ENCODE data around the gene SLC2A9.

The SLC2A9 gene
- 1.8 to 3.2 (median 2.4) reads per million in 4 donors for total RNA-seq

- DNase-seq: no peak
These were observed at the start of gene SLC2A9 for GRCh38 chr4:10020871-10021652. TSS of gene SLC2A9 (minus strand) at chr4:10021497. CDS start at chr4:10021429, 68 bp downstream.

- no peak for DNase-seq
These were observed 47.9 kb upstream of the SLC2A9 start for GRCh38 chr4:10069075-10069642.

- no peak for DNase-seq
These were observed 45.7 kb upstream of the SLC2A9 start for GRCh38 chr4:10066670-10067651.

GRCh38 chr4:10066206-10066605 lies 44.9 kb upstream of the SLC2A9 start:
- DNase-seq: no peak

- DNase-seq: no peak
These were observed 42.4 kb upstream of the SLC2A9 start for GRCh38 chr4:10063544-10064300.

GRCh38 chr4:10061650-10062415 lies 40.5 kb upstream of the SLC2A9 start:
- no peak for DNase-seq

GRCh38 chr4:10058371-10058770 lies 37.1 kb upstream of the SLC2A9 start:
- no peak for DNase-seq

- DNase-seq: no peak
These were observed 35.7 kb upstream of the SLC2A9 start for GRCh38 chr4:10057023-10057395.

- no peak for DNase-seq
These were observed 35.2 kb upstream of the SLC2A9 start for GRCh38 chr4:10056334-10057022.

- DNase-seq: no peak
These were observed 34.6 kb upstream of the SLC2A9 start for GRCh38 chr4:10055871-10056270.

- no peak for DNase-seq
These were observed 33.3 kb upstream of the SLC2A9 start for GRCh38 chr4:10054571-10055041.

- no peak for DNase-seq
These were observed 32.5 kb upstream of the SLC2A9 start for GRCh38 chr4:10053635-10054453.

GRCh38 chr4:10051517-10052135 lies 30.3 kb upstream of the SLC2A9 start:
- no peak for DNase-seq

- no peak for DNase-seq
These were observed 29.4 kb upstream of the SLC2A9 start for GRCh38 chr4:10050721-10051120.

GRCh38 chr4:10050261-10050661 lies 29.0 kb upstream of the SLC2A9 start:
- DNase-seq: no peak

GRCh38 chr4:10048941-10049697 lies 27.8 kb upstream of the SLC2A9 start:
- DNase-seq: no peak

GRCh38 chr4:10047967-10048366 lies 26.7 kb upstream of the SLC2A9 start:
- no peak for DNase-seq

GRCh38 chr4:10046471-10046870 lies 25.2 kb upstream of the SLC2A9 start:
- no peak for DNase-seq

GRCh38 chr4:10045481-10045880 lies 24.2 kb upstream of the SLC2A9 start:
- no peak for DNase-seq
